HG03565 (cell line): Measurements from ENCODE around the gene SUPT5H.

Experiments used
- ATAC-seq: cut with Tn5 transposase; IDR thresholded peaks from one replicate; pipeline ENCODE4 v1.9.1; 2021; ENCODE audit warnings: mild to moderate bottlenecking, moderate library complexity; ENCODE audit not compliant: unreplicated experiment

Gene SUPT5H

DNA sequence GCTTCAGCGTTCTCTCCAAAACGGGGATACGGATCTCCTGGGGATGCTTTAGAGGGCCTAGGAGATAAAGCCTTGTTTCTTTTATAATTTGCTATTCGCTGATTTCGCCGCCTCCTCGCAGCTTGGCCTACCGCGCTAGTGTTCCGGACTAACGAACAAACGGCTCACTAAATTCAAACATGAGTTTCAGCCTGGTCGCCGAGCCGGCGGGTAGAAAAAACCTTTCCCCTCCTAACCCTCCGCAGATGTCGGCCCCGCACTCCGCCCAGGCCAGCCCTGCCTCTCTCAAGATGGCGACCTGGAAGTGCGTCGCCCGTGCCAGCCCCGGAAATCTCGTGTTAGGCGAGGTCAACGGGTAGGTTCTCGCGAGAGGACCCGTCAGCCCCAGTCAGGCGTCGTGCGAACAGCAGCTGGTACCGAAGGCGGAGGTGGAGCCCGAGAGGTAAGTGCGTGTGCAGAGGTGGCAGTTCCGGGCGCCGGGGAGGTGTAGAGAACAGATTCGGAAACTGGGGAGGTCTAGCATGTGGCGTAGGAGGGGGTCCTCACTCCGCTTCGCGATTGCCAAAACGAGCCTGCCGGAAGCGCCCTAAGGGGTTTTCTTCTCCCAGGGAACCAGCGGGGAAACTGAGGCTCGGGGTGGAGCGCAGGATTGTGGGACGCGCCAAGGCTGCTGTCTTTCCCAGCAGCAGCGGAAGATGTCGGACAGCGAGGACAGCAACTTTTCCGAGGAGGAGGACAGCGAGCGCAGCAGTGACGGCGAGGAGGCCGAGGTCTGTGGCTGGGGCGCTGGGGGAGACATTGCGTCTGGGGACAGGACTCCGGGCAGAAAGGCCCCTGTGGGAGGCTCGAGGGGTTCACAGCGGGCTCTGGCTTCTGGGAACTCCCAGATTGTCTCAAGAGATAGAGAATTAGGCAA lies at the start of gene SUPT5H:
TSS of gene SUPT5H (plus strand) at position 387 of the 916 bp plus-strand sequence. CDS start at position 696, 309 bp downstream.
- peak; percentile 86 for ATAC-seq

DNA sequence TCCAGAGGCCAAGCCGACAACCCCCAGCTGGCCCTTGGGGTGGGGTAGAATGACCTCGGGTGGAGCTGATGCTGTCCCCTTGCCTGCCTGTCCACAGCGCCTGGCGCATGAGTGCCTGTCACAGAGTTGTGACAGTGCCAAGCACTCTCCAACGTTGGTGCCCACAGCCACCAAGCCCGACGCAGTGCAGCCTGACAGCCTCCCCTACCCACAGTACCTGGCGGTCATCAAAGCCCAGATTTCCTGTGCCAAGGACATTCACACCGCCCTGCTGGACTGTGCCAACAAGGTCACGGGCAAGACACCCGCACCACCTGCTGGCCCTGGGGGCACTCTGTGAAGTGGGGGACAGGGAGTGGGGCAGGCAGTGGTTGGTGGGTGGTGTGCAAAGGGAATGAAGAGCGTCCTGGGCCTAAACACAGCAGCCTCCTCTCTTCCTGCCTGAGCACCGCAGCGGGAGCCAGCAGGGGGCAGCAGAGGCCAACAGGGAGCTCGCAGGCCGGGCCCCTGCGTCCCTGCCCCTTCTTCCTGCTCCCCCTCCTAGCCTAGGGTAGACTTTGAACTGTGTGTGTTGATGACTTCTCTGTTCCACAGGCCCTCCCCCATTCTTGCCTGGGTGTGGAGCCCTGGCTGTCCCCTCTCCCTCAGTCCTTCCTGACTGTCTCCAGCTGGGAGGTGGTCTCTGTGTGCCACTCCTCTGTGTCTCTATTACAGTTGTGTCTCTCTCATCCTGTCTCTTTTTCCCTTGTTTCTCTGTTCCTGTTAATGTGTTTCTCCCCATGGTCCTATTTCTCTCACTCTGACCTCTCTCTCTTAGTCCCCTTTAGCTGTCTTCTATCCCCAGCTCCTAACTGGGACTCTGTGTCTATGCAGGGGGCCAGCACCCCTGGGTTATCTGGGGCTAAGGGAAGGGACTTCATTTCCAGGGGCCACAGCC lies 47.8 kb upstream of the SUPT5H start:
- no peak for ATAC-seq

DNA sequence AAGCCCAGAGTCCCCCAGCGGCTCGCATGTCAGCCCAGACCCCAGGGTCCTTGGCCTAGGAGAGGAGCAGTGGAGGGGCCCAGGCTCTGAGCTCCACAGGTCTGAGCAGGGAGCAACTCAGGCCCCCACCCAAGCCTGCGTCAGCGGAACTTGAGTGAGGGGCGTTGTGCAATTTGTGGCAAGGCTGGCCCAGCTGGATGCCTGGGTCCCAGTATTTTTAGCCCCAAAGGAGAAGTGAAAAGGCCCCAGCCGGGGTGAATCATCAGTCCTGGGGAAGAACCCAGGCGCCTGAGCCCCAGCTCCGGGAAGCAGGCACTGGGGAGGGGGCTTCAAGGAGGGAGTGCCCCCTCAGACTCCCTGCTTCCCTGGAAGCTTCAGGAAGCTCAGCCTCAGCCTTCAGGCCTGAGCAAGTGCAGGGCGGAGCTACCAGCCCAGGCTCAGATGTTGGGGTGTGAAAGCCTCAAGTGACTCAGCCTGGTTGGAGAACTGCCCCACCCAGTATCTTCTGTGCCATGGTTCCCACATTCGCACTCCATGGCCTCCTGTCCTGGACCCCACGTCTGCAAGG lies 47.0 kb upstream of the SUPT5H start:
- no peak for ATAC-seq

DNA sequence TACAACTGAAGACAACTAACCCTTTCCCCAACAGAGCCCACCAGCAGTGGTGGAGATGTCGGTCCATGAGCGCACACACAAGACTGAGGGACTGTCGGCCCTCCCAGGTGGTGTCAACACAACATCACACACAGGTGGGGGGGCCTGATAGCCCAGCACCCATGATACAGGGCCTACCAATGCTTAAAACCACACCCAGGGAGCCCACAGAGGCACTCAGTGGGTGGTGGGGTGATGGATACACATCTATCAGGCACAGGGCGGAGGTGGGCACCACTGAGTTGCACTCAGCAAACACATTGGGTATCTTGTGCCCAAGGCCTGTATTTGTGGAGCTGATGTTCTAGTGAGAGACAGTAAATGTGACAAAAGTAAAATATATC lies 45.7 kb upstream of the SUPT5H start:
- no peak for ATAC-seq

DNA sequence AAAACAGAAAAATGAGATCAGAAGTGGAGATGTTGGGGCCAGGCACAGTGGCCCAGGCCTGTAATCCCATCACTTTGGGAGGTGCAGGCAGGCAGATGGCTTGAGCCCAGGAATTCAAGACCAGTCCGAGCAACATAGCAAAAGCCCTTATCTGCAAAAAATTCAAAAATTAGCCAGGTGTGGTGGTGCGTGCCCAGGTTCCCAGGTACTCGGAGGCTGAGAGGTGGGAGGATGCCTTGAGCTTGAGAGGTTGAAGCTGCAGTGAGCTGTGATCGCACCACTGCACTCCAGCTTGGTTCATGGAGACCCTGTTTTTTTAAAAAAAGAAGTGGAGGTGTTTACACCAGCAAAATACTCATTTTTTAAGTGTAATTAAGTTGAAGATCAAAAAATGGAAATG lies 45.3 kb upstream of the SUPT5H start:
- no peak for ATAC-seq

DNA sequence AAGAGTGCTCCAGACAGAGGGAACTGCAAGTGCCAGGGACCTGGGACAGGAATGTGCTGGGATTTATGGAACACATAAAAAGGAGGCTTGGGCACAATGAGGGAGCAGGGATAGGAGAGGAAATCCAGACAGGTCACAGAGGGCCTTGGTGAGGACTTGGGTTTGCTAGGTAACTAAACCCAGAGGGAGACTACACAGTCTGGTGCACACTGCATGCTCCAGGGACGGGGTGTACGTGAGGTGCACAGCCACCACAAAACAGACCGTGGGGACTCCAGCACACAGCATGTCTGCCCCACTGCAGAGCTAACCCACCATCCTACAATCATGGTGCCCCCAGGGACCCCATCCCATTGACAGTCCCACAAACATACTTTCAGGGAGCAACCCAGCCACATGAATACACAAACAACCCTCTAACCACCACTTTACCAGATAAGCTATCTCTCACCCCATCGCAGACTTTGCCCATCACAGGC lies 44.3 kb upstream of the SUPT5H start:
- ATAC-seq, result no peak

DNA sequence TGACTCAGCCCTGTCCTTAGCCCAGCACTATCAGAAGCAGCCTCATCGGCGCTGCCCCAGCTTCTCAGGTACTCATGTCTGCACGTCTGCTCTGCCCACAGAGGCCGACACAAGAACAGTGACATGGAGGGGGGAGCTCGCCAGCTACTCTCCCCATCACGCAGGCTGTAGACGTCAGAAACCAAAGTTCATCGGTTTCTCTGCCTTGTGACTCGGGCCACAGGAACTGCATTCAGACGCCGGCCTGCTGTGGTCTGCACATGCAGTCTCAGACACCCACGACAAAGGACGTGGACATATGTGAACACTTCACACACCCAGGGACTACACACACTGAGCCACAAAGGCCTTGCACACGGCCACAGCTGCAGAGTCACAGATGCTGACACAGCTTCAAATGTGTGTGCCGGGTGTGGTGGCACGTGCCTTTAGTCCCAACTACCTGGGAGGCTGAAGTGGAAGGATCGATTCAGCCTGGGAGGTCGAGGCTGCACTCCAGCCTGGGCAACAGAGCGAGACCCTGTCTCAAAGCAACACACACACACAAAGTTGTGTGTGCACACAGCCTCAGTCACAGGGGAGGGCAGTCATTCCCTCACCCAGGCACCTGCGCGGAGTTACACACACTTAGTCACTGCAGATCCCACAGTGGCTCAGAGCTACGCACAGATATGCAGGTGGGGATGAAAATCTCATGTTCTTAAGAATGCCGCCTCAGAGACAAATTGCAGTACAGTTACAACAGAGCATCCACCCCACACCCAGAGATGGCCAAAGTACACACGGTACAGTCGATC lies 43.6 kb upstream of the SUPT5H start:
- ATAC-seq, result peak; percentile 8

DNA sequence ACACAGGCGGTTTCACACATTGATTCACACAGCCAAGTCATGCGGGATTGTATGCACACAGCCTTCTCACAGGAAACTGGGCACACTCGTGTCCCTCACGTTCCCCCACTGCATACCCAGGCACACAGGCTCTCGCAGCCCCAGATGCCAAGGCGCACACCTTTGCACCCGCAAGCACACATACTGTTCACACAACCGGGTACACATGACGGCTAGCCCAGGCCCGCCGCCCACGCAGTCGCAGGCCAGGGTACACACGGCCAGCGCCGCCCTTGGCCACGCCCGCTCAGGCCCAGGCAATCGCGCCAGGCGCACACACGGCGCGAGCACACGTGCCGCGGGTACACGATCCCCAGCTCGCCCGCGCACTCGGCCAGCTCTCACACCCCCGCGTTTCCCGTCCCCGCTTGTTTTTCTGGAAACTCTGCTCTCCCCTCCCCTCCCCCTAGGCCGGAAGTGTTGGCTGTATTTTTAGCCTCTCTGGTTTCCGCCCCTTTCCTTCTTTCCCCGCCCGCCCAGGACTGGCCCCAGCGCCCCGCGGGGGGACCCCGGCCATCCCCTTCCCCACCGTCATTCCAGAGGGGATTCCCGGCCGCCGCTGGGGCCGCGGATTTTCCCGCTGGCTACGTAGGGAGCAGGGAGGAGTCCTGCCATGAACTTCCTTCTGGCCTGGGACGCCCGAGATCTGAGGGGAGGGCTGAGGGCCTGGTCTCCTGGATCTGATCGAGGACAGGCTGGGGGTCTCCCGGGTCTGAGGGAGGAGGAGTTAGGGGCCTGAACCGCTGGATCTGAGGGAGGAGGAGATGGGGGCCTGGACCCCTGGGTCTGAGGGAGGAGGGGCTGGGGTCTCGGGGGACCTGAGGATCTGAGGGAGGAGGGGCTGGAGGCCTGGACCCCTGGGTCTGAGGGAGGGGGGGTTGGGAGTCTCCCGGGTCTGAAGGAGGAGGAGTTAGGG lies 42.8 kb upstream of the SUPT5H start:
- peak; percentile 23 for ATAC-seq

DNA sequence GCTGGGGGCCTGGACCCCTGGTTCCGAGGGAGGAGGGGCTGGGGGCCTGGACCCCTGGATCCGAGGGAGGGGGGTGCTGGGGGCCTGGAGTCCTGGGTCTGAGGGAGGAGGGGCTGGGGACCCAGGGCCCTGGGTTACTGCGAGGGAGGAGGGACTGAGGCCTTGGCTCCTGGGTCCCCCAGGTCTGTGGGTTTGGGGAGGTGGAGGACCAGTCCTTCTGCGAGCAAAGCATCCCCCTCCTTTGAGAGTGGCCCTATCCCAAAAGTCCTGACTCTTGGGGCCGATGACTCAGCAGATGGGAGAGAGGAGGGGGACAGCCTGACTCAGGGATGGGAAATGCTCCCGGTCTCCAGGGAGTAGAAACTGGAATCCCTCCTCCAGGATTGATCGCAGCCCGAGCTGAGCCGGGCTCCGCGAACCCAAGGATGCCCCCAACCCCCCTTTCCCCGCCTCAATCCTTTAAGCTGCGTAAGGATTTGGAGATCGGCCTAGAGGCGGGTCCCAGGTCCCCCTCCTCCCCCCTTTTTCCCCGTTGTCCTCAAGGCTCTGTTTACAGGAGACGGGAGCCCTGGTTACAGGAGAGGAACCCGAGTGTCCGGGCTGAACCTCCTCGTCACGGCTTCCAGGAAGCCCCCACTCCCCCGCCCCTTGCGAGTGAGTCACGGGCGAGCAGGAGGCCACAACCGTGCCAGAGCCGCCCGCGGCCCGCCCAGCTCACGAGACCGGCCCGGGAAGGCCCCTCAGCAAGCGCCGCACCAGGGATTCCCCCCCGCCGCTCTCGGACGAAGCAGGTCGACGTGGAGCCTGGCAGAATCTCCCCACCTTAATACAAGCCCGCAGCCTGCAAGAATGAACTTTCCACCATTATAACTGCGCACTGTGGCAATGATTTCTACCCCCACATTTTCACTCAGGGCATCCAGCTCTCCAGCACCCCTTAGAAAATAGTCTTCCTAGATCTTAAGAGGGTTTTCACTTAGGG lies 41.8 kb upstream of the SUPT5H start:
- ATAC-seq, result no peak

DNA sequence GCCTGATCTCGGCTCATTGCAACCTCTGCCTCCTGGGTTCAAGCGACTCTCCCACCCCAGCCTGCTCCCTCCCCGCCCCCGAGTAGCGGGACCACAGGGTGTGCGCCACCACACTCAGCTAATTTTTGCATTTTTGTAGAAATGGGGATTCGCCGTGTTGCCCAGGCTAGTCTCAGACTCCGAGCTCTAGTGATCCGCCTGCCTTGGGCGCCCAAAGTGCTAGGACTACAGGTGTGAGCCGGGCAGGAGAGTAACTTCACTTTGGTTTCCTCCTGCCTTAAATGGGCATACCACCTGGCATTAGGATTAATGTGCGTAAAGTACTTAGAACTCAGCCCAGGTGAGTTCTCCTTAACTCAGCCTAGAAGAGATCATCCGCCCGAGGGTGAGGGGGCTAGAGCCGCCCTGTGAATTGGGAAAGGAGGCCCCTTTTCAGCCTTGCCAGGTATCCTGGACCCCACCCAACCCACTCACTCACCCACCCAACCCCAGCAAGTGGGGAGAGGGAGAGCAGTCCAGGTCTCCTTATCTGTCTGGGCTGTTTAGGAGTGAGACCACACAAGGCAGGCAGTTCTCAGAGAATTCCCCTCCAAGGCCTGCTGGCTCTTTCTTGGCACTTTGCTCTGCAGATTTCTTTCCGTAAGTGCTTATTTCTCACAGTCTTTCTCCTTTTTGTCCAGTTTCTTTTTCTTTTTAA lies 40.0 kb upstream of the SUPT5H start:
- no peak for ATAC-seq

DNA sequence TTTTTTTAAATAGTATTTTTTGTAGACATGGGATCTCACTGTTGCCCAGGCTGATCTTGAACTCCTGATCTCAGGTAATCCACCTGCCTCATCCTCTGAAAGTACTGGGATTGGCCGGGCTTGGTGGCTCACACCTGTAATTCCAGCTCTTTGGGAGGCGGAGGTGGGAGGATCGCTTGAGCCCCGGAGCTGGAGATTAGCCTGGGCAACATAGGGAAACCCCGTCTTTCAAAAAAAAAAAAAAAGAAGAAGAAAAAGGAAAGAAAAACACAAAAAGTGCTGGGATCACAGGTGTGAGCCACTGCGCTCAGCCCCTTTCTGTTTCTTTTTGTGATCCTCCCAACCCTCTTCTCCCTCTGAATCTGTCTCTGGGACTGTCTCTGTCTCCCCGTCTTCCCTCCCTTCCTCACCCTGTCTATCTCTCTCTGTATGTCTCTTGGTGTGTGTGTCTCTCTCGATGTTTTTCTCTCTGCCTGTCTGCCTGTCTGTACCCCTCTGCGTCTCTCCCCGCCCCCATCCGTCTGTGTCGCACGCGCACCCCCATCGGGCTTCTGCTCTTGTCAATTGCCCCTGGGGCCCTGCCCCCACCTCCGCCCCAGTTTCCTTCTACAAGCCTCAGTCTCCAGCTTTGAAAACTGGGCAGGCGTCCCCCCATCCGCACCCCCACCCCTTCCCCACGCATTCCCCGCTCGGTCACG lies 39.3 kb upstream of the SUPT5H start:
- no peak for ATAC-seq

DNA sequence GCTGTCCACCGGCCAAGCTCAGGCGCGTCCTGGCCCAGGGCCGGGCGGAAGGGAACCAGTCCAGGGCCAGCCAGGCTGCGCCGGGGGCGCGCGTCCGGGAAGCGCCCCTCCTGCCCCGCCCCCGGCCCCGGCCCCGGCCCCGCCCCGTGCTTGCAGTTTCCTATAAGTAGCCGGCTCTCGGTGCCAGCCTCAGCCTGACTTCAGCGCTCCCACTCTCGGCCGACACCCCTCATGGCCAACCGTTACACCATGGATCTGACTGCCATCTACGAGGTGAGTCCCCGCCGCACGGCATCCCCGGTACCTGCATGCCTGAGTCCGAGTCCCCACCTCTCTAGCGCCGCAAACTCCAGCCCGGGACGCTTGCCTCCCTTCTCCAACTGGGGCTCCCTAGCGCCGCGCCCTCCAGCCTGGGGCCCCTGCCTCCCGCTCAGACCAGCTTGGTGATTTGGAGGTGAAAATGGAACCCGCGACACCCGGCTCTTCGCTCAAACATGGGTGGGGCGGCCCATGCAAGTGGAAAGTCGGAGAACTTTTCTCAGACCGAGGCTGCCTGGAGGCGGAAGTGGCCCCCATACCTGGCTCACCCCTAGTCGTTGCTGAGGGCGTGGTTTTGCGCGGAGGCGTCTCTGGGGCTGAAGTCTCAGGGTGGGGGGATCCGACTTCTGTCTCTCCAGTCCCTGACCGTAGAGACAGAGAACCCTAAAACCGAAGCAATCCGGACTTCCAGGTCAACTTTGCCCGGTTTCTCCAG lies 38.5 kb upstream of the SUPT5H start, which contains the start of gene ZFP36:
TSS of gene ZFP36 (plus strand) at position 192 of the 754 bp plus-strand sequence. CDS start at position 250, 58 bp downstream.
- ATAC-seq, result no peak

DNA sequence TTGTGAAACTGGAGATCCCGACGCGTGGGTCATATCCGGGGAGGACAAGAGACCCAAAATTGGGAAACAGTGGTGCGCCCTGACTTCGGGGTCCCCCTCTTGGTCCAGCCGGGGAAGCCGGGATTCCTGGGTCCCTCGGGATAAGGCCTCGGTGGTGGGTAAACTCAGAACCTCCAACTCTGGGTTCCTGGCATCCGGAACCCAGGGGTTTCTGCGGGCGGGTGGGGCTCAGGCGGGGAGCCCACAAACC lies 38.0 kb upstream of the SUPT5H start:
- no peak for ATAC-seq

DNA sequence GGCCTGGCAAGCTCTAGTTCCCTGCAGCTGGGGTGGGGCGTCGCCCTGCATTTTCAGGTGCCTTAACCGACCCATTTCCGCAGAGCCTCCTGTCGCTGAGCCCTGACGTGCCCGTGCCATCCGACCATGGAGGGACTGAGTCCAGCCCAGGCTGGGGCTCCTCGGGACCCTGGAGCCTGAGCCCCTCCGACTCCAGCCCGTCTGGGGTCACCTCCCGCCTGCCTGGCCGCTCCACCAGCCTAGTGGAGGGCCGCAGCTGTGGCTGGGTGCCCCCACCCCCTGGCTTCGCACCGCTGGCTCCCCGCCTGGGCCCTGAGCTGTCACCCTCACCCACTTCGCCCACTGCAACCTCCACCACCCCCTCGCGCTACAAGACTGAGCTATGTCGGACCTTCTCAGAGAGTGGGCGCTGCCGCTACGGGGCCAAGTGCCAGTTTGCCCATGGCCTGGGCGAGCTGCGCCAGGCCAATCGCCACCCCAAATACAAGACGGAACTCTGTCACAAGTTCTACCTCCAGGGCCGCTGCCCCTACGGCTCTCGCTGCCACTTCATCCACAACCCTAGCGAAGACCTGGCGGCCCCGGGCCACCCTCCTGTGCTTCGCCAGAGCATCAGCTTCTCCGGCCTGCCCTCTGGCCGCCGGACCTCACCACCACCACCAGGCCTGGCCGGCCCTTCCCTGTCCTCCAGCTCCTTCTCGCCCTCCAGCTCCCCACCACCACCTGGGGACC lies 37.6 kb upstream of the SUPT5H start:
- ATAC-seq, result no peak

DNA sequence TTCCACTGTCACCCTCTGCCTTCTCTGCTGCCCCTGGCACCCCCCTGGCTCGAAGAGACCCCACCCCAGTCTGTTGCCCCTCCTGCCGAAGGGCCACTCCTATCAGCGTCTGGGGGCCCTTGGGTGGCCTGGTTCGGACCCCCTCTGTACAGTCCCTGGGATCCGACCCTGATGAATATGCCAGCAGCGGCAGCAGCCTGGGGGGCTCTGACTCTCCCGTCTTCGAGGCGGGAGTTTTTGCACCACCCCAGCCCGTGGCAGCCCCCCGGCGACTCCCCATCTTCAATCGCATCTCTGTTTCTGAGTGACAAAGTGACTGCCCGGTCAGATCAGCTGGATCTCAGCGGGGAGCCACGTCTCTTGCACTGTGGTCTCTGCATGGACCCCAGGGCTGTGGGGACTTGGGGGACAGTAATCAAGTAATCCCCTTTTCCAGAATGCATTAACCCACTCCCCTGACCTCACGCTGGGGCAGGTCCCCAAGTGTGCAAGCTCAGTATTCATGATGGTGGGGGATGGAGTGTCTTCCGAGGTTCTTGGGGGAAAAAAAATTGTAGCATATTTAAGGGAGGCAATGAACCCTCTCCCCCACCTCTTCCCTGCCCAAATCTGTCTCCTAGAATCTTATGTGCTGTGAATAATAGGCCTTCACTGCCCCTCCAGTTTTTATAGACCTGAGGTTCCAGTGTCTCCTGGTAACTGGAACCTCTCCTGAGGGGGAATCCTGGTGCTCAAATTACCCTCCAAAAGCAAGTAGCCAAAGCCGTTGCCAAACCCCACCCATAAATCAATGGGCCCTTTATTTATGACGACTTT lies 36.8 kb upstream of the SUPT5H start:
- no peak for ATAC-seq
